ENCODE data around the gene GLRA2.

Gene GLRA2

GRCh38 chrX:14504960-14505538, 24.3 kb upstream of the GLRA2 start:
- Histone ChIP-seq H3K36me3 (replicated peaks) (no peaks in the 10 kb centered on the region), H3K4me3 (ENCODE audit: low read depth, low read length) (no peak overlapping the region), H3K27ac (no peak overlapping the region), H3K27me3 (replicated peaks) (no peaks in the 10 kb centered on the region)
- in situ Hi-C loops (cut with HindIII; ENCODE audit: low pct_ligation_motif_present, low sequenced_read_pairs), result no loop called here
- no peak for DNase-seq
- TF ChIP-seq CTCF (IDR thresholded peaks at IDR 0.05; ENCODE audit: low read depth, low read length, missing control alignments), result no peak

- no peak for TF ChIP-seq CTCF (IDR thresholded peaks at IDR 0.05; ENCODE audit: low read depth, low read length, missing control alignments)
- no peak for DNase-seq
- in situ Hi-C loops (cut with HindIII; ENCODE audit: low pct_ligation_motif_present, low sequenced_read_pairs), result no loop called here
- Histone ChIP-seq H3K36me3 (replicated peaks) (no peaks in the 10 kb centered on the region), H3K4me3 (ENCODE audit: low read depth, low read length) (no peak overlapping the region), H3K27me3 (replicated peaks) (no peaks in the 10 kb centered on the region), H3K27ac (no peak overlapping the region)
Observed at GRCh38 chrX:14505648-14506047, 23.7 kb upstream of the GLRA2 start.

DNA sequence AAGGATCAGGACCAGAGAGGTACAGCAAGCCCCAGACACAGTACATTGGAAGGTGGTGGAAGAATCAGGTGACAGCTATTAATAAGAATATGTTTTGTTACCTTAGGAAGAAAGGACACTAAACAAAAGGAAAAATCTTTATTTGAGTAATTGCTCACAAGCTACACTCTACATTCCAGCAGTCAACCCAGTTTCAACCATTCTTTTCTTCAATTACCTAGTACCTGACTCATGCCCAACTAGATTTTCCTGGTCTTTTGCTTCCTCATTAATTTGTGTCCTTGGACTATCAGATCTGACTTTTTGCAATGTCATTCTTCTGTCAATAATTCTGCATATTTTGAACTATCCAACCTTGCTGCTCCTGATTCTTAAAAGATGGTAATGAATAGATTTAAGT, 22.5 kb upstream of the GLRA2 start:
- Histone ChIP-seq H3K4me3 (ENCODE audit: low read depth, low read length) (no peak overlapping the region), H3K27me3 (replicated peaks) (no peaks in the 10 kb centered on the region), H3K36me3 (replicated peaks) (no peaks in the 10 kb centered on the region), H3K27ac (no peak overlapping the region)
- no peak for DNase-seq
- TF ChIP-seq CTCF (IDR thresholded peaks at IDR 0.05; ENCODE audit: low read depth, low read length, missing control alignments), result no peak
- in situ Hi-C loops (cut with HindIII; ENCODE audit: low pct_ligation_motif_present, low sequenced_read_pairs), result no loop called here

GRCh38 chrX:14508025-14508690, 21.2 kb upstream of the GLRA2 start:
- H3K4me3 ChIP-seq (ENCODE audit: low read depth, low read length), result no peak overlapping the region
- no peaks in the 10 kb centered on the region for H3K36me3 ChIP-seq (replicated peaks)
- DNase-seq, result no peak
- TF ChIP-seq CTCF (IDR thresholded peaks at IDR 0.05; ENCODE audit: low read depth, low read length, missing control alignments), result no peak
- H3K27me3 ChIP-seq (replicated peaks), result no peaks in the 10 kb centered on the region
- in situ Hi-C loops (cut with HindIII; ENCODE audit: low pct_ligation_motif_present, low sequenced_read_pairs), result no loop called here
- no peak overlapping the region for H3K27ac ChIP-seq

DNA sequence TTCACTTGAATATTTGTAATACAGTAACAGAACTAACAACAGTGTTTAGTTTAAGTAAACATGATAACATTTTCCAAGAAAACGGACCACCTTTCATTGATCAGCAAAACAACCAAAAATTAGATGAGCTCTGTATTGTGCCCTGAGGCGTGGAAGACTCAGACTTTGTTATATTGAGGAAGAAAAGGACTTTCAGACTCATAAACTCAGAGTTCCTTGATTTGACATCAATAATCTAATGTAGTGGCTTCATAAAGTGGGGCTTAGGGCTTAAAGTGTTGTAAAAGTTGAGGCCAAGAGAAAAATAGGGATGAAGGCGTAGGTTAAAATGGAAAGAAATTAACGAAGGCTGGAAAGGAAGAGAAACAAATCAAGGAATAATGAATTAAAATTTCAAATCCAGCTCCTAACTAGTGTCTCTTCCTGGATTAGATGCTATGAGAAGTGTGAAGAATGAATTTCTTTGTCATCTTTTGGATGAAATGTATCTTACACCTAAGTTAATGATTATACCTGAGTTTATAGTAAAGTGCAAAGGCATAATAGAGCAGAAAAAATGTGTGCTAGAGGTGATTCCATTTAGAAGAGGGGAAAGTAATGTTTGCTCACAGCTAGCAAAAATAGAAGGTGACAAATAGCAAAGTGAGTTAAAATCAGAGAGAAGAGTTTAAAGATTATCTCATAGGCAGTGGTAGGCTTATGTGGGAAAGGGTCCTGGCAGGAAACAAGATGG, 19.8 kb upstream of the GLRA2 start:
- Histone ChIP-seq H3K27ac (no peak overlapping the region), H3K36me3 (replicated peaks) (no peaks in the 10 kb centered on the region), H3K27me3 (replicated peaks) (no peaks in the 10 kb centered on the region), H3K4me3 (ENCODE audit: low read depth, low read length) (no peak overlapping the region)
- no peak for TF ChIP-seq CTCF (IDR thresholded peaks at IDR 0.05; ENCODE audit: low read depth, low read length, missing control alignments)
- no peak for DNase-seq
- in situ Hi-C loops (cut with HindIII; ENCODE audit: low pct_ligation_motif_present, low sequenced_read_pairs), result no loop called here

Data from brain microvascular endothelial cell (primary cell).